VCaP (cell line): ENCODE data around the gene STK4.
A peak's percentile ranks its signal among the peaks of the same experiment; 100 is the strongest.

Source experiments
- H3K27ac ChIP-seq: fragments of 450-650 bp; 2 replicates; pipeline ENCODE4 v1.5.1; 2017
- TF ChIP-seq, protein P1 (sequence below): fragments of 450-650 bp; conservative IDR thresholded peaks from 2 replicates; pipeline ENCODE4 v1.5.1; 2017; ENCODE audit warnings: mild to moderate bottlenecking, moderate library complexity

The STK4 gene

GRCh38 chr20:44942264-44942973 lies 23.9 kb upstream of the STK4 start:
- TF ChIP-seq, protein P1, sequence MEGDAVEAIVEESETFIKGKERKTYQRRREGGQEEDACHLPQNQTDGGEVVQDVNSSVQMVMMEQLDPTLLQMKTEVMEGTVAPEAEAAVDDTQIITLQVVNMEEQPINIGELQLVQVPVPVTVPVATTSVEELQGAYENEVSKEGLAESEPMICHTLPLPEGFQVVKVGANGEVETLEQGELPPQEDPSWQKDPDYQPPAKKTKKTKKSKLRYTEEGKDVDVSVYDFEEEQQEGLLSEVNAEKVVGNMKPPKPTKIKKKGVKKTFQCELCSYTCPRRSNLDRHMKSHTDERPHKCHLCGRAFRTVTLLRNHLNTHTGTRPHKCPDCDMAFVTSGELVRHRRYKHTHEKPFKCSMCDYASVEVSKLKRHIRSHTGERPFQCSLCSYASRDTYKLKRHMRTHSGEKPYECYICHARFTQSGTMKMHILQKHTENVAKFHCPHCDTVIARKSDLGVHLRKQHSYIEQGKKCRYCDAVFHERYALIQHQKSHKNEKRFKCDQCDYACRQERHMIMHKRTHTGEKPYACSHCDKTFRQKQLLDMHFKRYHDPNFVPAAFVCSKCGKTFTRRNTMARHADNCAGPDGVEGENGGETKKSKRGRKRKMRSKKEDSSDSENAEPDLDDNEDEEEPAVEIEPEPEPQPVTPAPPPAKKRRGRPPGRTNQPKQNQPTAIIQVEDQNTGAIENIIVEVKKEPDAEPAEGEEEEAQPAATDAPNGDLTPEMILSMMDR, result peak; percentile 15; the same call in 1 of the 2 replicates
- no peak overlapping the region for H3K27ac ChIP-seq

- no peak overlapping the region for H3K27ac ChIP-seq
- TF ChIP-seq, protein P1, result no peak
These were observed 22.5 kb upstream of the STK4 start for GRCh38 chr20:44943828-44944227.

GRCh38 chr20:44945261-44945660 lies 21.1 kb upstream of the STK4 start:
- H3K27ac ChIP-seq, result no peak overlapping the region
- TF ChIP-seq, protein P1, result no peak

- TF ChIP-seq, protein P1, result no peak
- H3K27ac ChIP-seq, result no peak overlapping the region
These were observed 19.9 kb upstream of the STK4 start for GRCh38 chr20:44946271-44946852.

- no peak overlapping the region for H3K27ac ChIP-seq
- TF ChIP-seq, protein P1, result no peak
These were observed 18.2 kb upstream of the STK4 start for GRCh38 chr20:44948107-44948506.

DNA sequence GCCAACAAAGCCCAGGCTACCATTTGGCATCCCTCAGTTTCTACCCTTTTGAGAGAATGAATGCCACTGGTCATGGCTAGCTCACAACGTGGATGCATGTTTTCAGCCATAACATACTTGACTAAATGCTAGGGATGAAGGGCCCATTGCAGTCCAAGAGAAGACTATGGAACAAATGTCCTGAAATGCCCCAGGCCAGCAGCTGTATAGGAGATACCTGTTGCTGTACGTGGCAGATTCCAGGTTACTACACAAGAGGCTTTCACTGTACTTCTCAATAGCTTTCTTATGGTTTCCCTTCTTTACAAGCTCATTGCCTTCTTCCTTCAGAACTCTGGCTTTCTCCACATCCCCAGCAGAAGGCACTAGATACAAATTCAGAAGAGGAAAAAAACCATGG lies 17.8 kb upstream of the STK4 start:
- TF ChIP-seq, protein P1, result no peak

DNA sequence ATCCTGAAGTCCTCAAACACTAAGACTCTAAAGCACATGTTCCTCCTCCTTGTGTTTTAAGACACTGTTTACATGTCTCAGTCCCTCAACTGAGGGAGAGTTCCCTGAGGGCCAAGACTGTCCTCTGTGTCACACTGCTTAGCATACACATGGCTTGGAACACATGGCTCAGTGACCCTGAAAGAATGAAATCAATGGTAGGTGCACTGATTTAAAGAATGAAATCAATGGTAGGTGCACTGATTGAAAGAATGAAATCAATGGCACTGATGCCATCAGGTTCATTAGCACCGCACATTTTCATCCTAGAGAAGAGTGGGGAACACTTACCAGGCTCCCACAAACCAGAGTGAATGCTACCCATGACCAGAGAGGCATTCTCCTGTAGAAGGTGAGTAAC lies 15.9 kb upstream of the STK4 start:
- TF ChIP-seq, protein P1, result no peak
- H3K27ac ChIP-seq, result no peak overlapping the region

More for the DNA sequence above, 17.8 kb upstream of the STK4 start:
- H3K27ac ChIP-seq, result no peak overlapping the region
